ENCODE measurements around the gene DNAH11.
"Not testable (repeated sequence)": the region's sequence is repeated elsewhere in the genome, so short reads cannot be mapped to it uniquely, and the experiment has no call there.

The DNAH11 gene

DNA sequence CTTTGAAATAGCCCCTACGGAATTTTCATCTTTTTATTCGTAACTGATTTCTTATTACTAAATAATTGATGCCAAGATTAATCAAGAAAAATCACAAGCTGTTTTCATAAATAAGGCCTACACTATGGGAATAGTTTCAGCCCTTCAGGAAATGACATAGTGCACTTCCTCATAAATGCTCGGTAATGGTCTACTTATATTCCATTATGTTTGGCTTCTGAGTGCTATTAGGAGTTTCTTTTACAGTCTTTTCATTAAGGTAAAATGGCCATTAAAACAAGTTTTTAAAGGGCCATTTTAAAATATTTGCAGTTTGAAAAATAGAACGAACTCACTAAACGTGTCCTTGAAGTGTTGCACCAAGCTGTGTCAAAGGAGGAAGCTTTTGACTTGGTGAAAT is 174.5 kb downstream of the DNAH11 start:
- DNase-seq (ENCODE audit: low read depth in 2 of 2), result no peak

- no peak for DNase-seq (ENCODE audit: low read depth in 2 of 2)
These were observed 175.6 kb downstream of the DNAH11 start for GRCh38 chr7:21718391-21718790.

DNA sequence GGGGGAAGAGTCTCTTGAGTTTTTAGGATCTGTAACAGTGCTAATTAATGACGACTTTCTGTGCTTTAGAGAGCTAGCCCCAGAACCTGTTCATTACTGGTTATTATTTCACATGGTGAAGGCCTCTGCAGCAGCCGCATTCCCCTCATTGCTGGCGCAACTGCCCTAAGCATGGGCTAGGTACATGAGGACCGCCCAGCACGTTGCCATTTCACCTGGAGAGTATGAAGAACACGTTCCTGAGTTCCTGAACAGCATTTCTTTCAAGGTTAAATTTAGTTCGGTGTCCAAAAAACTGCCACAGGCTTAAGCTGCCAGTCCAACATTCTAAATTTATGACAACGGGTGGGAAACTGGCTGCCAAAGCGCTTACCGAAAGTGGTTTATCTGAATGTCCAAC is 177.0 kb downstream of the DNAH11 start:
- no peak for DNase-seq (ENCODE audit: low read depth in 2 of 2)

- DNase-seq (ENCODE audit: low read depth in 2 of 2), result no peak
These were observed 179.5 kb downstream of the DNAH11 start for GRCh38 chr7:21722371-21722770.

- no peak for DNase-seq (ENCODE audit: low read depth in 2 of 2)
These were observed 181.7 kb downstream of the DNAH11 start for GRCh38 chr7:21724562-21724961.

- no peak for DNase-seq (ENCODE audit: low read depth in 2 of 2)
These were observed 187.6 kb downstream of the DNAH11 start for GRCh38 chr7:21730399-21730798.

GRCh38 chr7:21731977-21732376 is 189.1 kb downstream of the DNAH11 start:
- DNase-seq (ENCODE audit: low read depth in 2 of 2), result no peak

DNA sequence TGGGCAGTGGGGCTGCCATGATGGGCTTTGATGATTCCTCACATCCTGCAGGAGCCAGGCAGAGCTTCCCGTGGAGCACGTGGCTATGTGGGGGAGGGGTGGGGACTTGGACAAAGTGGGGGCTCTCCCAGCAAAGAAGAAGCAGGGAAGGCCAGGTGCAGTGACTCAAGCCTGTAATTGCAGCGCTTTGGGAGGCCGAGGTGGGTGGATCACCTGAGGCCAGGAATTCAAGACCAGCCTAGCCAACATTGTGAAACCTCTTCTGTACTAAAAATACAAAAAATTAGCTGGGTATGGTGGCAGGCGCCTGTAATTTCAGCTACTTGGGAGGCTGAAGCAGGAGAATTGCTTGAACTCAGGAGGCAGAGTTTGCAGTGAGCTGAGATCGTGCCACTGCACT is 190.1 kb downstream of the DNAH11 start:
- DNase-seq (ENCODE audit: low read depth in 2 of 2), result not testable (repeated sequence)

DNA sequence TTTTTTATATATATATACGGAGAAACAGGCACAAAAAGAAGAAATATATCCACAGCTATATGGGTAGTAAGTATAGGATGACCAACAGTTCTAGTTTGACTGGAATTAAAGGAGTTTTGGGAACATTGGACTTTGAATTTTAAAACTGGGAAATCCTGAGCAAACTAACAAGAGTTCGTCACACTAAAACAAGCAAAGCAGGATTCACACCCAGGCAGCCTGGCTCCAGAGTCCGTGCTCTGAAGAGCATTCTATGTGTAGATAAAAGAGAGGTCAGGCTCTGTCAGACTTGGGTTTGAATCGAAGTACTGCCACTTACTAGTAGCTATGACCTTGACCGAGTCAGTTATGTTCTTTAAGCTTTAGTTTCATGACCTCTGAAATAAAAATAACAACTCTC is 191.0 kb downstream of the DNAH11 start:
- DNase-seq (ENCODE audit: low read depth in 2 of 2), result no peak

DNA sequence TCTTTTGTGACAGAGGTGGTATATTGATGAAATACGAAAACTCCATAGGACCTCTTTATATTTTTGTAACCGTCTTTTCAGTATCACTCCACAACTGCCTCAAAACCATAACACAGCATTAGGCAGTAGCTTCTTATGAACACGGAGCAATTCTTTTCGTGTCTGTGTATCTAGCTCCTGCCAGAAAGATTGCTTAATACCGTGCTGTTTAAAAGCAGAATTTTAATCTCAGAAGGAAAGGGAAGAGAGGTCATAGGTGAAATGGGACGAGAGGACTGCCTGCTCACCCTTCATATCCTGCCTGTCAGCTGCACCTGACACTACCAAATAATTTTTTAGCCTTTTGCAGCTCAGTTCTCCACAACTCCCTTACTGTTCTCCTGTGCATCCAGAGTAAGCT is 200.7 kb downstream of the DNAH11 start:
- no peak for DNase-seq (ENCODE audit: low read depth in 2 of 2)

GRCh38 chr7:21746949-21747348 is 204.1 kb downstream of the DNAH11 start:
- no peak for DNase-seq (ENCODE audit: low read depth in 2 of 2)

- no peak for DNase-seq (ENCODE audit: low read depth in 2 of 2)
These were observed 205.0 kb downstream of the DNAH11 start for GRCh38 chr7:21747806-21748205.

DNA sequence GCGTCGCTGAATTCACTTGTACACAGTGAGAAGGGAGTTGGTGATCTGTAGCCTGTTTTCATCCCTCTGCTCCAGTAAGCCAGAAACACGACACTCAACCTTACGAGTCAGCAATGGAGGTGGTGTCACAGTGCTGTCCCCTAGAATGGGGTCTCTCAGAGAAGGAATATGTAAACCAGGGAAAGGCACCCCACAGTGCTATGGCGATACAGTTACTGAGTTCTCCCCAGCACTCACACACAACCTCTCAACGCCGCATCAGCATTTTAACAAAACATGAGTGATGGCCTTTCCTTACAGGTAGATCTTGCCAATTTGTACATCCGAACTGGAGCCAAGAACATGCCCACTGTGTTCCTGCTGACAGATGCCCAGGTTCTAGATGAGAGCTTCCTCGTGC is 206.5 kb downstream of the DNAH11 start:
- DNase-seq (ENCODE audit: low read depth in 2 of 2), result no peak

GRCh38 chr7:21753071-21753470 is 210.2 kb downstream of the DNAH11 start:
- no peak for DNase-seq (ENCODE audit: low read depth in 2 of 2)

DNA sequence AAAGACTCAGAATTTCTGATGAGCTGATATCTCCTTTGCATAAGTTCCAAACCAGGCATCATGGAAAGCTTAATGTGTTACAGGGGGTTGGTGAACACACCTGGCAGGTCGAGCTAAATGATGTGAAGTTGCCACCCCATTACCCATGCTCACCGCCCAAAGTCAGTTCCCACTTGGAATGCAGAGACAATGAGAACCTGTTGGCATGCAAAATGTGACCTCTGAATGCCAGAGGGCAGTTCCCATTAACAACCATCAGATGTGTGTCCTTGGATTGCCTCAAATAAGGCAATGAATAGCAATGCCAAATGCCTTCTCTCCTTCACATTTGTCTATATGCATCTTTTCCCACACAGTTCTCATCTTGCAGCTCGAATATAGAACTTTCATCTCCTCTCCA is 212.1 kb downstream of the DNAH11 start:
- DNase-seq (ENCODE audit: low read depth in 2 of 2), result no peak

GRCh38 chr7:21757537-21758282 is 214.9 kb downstream of the DNAH11 start:
- no peak for DNase-seq (ENCODE audit: low read depth in 2 of 2)

- DNase-seq (ENCODE audit: low read depth in 2 of 2), result no peak
These were observed 215.4 kb downstream of the DNAH11 start for GRCh38 chr7:21758286-21758685.

DNA sequence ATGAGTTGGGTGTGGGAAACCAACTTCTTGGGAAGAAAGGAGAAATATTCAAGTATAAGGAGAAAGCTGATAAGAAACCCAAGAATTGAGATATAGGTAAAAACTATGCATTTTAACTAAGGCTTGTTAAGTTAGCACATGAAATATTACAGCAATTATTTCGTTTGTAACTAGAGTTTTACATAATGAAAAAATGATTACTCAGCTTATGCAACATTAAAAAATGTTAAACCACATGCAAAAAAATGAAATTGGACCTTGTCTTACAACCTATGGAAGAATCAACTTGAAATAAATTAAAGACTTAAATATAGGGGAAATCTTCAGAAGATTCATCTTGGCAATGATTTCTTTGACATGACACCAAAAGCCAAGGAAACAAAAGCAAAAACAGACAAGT is 219.6 kb downstream of the DNAH11 start:
- DNase-seq (ENCODE audit: low read depth in 2 of 2), result no peak

DNA sequence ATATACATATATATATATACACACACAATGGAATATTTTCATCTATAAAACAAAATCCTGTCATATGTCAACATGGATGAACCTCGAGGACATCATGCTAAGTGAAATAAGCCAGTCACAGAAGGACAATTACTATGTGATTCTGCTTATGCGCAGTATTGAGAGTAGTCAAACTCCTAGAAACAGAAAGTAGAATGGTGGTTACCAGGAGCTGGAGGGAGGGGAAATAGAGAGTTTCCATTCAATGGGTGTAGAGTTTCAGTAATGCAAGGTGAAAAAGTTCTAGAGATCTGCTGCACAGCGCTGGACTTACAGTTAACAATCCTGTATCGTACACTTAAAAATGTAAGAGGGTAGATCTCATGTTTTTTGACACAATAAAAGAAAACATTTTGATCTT is 221.0 kb downstream of the DNAH11 start:
- no peak for DNase-seq (ENCODE audit: low read depth in 2 of 2)

- DNase-seq (ENCODE audit: low read depth in 2 of 2), result no peak
These were observed 223.4 kb downstream of the DNAH11 start for GRCh38 chr7:21766218-21766617.

DNA sequence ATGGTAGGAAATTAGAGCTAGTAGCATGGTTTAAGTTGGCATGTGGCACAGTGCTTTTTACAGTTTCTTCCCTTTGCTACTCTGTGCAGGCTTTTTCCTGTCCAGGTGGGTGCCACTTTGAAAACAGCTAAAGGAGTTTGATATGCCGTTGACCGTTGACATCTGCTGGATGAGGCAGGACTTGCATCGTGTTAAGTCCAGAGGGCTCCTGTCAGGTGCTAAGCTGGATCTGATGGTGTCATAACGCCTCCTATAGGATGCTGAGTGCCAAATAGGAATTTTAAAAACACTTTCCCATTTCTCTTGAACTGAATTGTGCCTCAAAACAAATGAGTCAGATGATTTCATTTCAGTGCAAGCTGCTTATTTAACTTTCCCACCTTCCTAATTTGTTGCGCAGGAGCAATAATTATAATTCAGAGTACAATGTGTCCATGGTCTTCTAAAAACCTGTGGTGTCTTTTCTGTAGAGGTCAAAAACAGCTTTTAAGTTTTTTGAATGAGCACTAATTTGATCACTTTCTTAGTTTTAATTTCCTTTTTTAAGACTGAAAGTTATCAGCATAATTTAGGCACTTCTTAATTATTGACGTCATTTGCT is 224.6 kb downstream of the DNAH11 start:
- no peak for DNase-seq (ENCODE audit: low read depth in 2 of 2)

GRCh38 chr7:21768279-21768678 is 225.4 kb downstream of the DNAH11 start:
- DNase-seq (ENCODE audit: low read depth in 2 of 2), result no peak

DNA sequence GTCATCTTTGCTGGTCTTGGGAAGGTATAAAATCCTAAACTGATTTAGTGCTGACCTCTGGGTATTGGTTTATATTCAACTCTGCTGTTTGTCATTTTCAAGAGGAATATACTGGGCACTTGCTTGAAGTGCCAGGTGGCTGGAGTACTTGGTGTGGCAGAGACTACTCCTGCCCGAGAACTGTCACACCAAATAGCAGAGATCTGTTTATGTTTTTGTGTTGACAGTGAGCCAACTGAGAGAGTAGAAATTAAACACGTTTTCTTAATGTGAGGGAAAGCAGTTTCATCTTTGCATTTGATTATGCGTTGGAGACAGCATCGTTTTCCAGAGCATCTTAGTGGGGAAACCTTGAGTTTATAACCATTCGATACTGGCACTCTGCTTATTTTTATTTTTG is 228.4 kb downstream of the DNAH11 start:
- DNase-seq (ENCODE audit: low read depth in 2 of 2), result no peak
